HL-60 (cell line): ENCODE data around the gene VGLL2.

Experiments used
- GABPA ChIP-seq: IDR thresholded peaks from 2 replicates; pipeline ENCODE4 v1.6.1; 2012; ENCODE audit warnings: low read depth
- POLR2AphosphoS5 ChIP-seq: IDR thresholded peaks from 2 replicates; pipeline ENCODE4 v1.6.1; 2012; ENCODE audit warnings: low read depth
- TF ChIP-seq, protein P1 (sequence below): IDR thresholded peaks from 2 replicates; pipeline ENCODE4 v1.6.1; 2012; ENCODE audit warnings: low read depth; ENCODE audit not compliant: insufficient replicate concordance
- TF ChIP-seq, protein P2 (sequence below): IDR thresholded peaks from one replicate; pipeline ENCODE4 v1.5.1; 2011; ENCODE audit warnings: low read length, control low read depth, inconsistent platforms; ENCODE audit not compliant: insufficient read depth

DNA sequence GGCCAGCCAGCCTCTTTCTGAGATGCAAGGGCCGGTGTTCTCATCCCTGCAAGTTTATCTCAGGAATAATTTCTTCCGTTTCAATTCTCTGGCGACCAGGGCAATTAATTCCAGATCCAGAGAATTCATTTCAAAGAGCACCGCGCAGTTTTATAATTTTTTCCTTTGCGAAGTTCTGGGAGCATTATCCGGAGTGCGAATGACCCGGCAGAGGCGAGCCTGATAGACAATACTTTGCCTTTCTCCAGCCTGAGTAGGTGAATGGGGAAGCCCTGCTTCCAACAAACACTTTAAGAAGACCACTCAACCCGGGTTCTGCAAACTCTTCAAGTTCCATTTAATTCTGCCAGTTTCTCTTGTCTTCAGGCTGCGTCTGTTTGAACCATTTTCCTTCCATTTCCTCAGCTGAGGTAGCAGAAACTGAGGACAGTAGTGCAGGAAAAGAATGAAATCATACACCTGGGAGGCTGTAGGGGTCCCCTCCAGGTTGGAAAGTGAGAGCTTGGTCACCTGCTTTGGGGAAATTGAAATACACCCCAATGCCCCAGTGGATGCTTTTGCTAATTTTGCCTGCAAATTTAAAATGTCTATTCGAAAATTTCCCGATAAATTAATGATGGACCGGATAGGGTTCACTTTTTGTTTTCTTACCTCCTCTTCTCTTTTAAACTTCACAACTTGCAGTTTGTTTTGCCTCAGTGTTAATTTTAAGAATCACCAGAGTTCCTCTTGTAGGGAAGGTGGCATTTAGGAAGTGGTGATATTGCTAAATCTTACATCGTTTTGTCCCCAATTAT, 1.1 kb downstream of the VGLL2 start:
- TF ChIP-seq POLR2AphosphoS5 (no peak), GABPA (no peak)
- TF ChIP-seq, protein P1, sequence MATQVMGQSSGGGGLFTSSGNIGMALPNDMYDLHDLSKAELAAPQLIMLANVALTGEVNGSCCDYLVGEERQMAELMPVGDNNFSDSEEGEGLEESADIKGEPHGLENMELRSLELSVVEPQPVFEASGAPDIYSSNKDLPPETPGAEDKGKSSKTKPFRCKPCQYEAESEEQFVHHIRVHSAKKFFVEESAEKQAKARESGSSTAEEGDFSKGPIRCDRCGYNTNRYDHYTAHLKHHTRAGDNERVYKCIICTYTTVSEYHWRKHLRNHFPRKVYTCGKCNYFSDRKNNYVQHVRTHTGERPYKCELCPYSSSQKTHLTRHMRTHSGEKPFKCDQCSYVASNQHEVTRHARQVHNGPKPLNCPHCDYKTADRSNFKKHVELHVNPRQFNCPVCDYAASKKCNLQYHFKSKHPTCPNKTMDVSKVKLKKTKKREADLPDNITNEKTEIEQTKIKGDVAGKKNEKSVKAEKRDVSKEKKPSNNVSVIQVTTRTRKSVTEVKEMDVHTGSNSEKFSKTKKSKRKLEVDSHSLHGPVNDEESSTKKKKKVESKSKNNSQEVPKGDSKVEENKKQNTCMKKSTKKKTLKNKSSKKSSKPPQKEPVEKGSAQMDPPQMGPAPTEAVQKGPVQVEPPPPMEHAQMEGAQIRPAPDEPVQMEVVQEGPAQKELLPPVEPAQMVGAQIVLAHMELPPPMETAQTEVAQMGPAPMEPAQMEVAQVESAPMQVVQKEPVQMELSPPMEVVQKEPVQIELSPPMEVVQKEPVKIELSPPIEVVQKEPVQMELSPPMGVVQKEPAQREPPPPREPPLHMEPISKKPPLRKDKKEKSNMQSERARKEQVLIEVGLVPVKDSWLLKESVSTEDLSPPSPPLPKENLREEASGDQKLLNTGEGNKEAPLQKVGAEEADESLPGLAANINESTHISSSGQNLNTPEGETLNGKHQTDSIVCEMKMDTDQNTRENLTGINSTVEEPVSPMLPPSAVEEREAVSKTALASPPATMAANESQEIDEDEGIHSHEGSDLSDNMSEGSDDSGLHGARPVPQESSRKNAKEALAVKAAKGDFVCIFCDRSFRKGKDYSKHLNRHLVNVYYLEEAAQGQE, result no peak
- TF ChIP-seq, protein P2, sequence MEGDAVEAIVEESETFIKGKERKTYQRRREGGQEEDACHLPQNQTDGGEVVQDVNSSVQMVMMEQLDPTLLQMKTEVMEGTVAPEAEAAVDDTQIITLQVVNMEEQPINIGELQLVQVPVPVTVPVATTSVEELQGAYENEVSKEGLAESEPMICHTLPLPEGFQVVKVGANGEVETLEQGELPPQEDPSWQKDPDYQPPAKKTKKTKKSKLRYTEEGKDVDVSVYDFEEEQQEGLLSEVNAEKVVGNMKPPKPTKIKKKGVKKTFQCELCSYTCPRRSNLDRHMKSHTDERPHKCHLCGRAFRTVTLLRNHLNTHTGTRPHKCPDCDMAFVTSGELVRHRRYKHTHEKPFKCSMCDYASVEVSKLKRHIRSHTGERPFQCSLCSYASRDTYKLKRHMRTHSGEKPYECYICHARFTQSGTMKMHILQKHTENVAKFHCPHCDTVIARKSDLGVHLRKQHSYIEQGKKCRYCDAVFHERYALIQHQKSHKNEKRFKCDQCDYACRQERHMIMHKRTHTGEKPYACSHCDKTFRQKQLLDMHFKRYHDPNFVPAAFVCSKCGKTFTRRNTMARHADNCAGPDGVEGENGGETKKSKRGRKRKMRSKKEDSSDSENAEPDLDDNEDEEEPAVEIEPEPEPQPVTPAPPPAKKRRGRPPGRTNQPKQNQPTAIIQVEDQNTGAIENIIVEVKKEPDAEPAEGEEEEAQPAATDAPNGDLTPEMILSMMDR, result no peak
